Left kidney (tissue), 2 donors: ENCODE measurements around the gene KCNT2. TPM values are rescaled to one million over a fixed set of nuclear protein-coding genes. Genes with fewer than 3 reads are reported as not detected.
A peak's percentile ranks its signal among the peaks of the same experiment; 100 is the strongest.
"Not testable (repeated sequence)": the region's sequence is repeated elsewhere in the genome, so short reads cannot be mapped to it uniquely, and the experiment has no call there.

Source experiments
- DNase-seq: peaks from one replicate; pipeline ENCODE4 v3.0.0-alpha.2; 2013
- polyA plus RNA-seq: library from polyadenylated mRNA; unstranded; fragments of 120-200 nt; gene quantifications from one replicate; pipeline ENCODE4 v1.2.1, GENCODE V29; 2013; ENCODE audit not compliant: insufficient read length

KCNT2 gene
- polyA plus RNA-seq, 1 donor, result 12.5 TPM

- DNase-seq, result no peak
Observed at GRCh38 chr1:196317535-196318522, 290.4 kb downstream of the KCNT2 start.

GRCh38 chr1:196312739-196313138 lies 295.5 kb downstream of the KCNT2 start:
- DNase-seq, result no peak

GRCh38 chr1:196309386-196309785 lies 298.9 kb downstream of the KCNT2 start:
- no peak for DNase-seq

DNA sequence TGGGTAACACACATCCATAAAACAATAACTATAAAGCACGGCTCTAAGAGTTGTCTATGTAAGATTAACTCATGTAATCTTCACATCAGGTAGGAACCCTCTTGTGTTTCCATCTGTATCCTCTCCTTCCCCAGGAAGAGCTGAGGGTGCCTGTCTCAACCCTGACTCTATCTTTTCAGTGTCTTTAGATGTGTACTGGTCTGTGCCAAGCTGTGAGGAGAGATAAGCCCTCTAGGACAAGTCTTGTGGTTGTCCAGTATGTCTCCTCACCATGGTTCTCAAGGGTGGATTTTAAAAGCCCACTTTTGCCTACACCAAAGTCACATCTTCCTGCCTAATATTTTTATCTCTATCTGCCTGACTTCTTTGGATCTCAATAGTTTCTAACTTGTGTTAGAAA lies 300.1 kb downstream of the KCNT2 start:
- DNase-seq, result no peak

GRCh38 chr1:196306421-196306820 lies 301.8 kb downstream of the KCNT2 start:
- no peak for DNase-seq

- no peak for DNase-seq
Observed at GRCh38 chr1:196305216-196305615, 303.0 kb downstream of the KCNT2 start.

- DNase-seq, result no peak
Observed at GRCh38 chr1:196302981-196303380, 305.3 kb downstream of the KCNT2 start.

DNA sequence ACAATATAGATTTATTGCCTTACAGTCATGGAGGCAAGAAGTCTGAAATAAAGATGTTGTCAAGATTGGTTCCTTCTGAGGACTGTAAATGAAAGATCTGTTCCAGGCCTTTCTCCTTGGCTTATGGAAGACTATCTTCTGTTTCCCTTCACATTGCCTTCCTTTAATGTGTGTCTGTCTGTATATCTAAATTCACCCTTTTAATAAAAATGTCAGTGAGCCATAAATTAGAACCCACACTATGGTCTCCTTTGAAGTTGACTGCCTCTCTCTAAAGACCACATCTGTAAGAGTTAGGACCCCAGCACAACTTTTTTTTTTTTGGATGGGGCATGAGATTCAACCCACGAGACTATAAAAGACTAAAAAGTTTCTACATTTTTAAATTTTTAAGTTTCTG lies 305.8 kb downstream of the KCNT2 start:
- DNase-seq, result no peak

DNA sequence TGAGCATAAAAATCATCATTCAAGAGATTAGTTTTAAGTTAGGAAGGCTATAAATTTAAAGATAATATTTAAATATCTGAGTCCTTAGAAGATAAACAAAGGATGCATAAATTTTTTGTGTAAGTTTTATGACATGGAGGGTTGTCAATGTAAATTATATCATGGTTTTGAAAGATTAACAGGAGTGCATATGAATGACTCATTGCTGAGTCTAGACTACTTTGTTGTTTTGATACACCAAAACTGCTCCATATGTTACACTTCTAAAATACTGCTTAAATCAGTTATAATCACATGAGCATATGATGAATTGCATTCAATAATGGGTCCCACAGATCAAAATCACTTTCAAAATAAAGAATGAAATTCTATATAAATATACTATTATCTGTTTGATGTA lies 312.5 kb downstream of the KCNT2 start:
- DNase-seq, result no peak

GRCh38 chr1:196278816-196279215 lies 329.4 kb downstream of the KCNT2 start:
- no peak for DNase-seq

DNA sequence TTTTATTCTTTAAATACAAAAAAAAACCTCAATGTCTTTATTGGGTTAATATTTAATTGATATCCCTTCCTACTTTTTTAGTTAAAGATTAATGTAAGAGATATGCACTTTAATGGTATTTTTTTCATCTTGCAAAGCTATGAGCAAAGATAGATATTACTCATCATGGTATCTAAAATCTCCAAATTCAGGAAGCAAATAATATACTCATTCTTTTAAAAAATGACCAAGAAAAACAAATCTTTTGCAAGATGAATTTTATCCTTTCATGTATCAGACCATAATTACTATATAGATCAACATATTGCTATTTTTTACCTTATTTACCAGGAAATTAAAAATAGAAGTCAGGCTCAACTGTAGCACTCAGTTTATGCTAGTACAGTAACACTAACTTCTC lies 330.4 kb downstream of the KCNT2 start:
- DNase-seq, result no peak

DNA sequence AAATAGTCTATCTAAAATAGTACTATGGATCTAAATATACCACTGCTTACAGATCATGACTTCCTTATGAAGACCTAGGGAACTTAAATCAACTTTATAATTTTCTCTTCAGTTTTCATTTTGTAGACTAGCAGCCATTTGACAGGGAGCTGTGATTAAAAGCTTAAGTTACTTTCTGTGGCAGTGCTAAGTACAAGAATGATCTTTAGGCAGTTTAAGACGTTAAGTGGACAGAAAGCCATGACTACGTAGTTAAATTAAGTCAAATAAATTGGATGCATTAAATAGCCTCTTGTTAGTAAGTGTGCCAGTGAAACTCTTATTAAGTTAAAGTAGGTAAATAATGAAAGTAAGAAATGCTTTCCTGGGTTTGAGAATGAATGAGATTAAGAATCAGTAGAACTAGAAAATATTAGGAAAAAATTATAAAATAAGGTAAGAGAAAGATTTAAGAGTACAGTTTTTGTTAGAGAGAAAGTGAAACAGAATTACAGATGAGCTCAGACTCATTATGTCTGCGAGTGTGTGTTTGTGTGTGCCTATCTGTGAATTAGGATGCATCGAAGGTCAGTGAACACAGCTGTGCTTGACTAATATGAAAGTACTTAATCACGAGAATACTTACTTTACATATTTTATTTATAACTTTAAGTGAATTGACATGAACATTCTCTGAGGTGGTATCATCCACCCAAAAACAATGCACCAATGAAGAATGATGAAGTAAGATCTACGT lies 336.9 kb downstream of the KCNT2 start:
- no peak for DNase-seq

DNA sequence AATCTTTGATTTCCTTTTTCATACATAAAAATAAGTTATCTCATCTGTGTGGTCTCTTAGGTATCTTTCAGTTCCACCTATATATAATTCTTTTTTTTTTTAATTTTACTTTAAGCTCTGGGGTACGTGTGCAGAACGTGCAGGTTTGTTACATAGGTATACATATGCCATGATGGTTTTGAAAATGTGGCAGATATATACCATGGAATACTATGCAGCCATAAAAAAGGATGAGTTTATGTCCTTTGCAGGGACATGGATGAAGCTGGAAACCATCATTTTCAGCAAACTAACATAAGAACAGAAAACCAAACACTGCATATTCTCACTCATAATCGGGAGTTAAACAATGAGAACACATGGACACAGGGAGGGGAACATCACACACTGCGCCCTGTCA lies 345.2 kb downstream of the KCNT2 start:
- DNase-seq, result not testable (repeated sequence)

DNA sequence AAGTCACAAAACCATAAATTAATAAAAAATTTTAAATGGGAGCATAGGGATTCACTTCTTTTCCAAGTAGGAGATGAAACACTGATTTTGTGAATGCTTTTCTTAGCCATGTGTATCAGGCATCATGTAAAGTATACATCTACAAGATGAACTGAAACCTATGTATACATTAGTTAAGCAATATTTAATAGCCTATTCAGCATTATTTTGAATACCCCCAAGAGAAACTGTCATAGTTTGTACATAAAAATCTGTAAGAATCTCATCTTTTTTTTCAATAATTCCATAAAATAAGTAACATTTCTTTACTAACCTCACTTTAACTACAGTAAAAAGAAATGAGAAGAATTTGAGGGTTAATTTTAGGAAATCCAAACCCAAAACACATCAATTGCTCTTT lies 348.0 kb downstream of the KCNT2 start:
- DNase-seq, result no peak

DNA sequence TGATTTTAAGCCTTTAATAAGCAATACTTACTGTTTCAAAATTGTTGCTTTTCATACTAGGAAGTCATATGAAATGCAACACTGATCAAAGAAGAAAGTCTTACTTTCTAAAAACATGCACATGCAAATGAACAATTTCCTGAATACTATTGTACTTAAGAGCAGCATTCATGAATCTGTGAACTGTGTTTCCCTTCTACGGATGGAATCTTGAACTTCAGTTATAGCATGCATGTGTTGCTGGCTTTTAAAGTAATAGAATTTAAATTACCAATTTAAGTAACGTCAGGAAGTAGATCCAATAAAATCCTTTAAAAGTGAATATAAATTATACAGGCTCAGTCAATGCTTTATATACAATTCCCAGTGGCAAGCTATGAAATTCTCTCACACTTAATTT lies 348.9 kb downstream of the KCNT2 start:
- DNase-seq, result no peak

DNA sequence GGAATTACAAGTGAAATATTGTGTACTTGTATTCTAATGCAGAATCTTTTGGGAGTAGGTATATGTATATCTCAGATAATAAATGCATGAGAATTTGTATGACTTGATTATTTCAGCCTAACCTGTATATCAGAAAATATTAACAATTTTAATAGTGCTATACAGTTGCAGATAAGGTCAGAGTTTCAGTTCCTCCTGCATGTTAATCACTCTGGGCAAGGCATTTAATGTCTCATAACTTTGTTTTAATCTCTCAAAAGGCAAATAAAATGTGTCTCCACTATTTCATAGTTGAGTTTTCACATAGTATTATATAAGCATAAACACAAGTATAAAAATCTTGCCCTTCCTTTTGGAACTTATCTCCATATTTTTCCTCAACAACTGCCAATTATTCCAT lies 352.5 kb downstream of the KCNT2 start:
- DNase-seq, result no peak

- no peak for DNase-seq
Observed at GRCh38 chr1:196229546-196229945, 378.7 kb downstream of the KCNT2 start.

- no peak for DNase-seq
Observed at GRCh38 chr1:196214866-196215265, 393.4 kb downstream of the KCNT2 start.

DNA sequence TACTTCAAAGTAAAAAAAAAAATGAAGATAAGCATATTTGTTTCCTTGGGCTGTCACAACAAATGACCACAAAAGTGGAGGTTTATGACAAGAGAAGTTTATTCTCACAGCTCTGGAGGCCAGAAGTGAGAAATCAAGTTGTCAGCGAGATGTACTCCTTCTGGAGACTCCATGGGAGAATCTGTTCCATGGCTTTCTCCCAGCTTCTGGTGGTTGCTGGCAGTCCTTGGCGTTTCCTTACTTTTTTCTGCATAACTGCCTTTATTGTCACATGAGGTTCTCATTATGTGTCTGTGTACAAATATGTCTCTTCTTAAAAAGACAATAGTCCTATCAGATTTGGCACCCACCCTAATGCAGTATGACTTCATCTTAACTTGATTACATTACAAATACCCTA lies 398.3 kb downstream of the KCNT2 start:
- DNase-seq, result peak; percentile 31

DNA sequence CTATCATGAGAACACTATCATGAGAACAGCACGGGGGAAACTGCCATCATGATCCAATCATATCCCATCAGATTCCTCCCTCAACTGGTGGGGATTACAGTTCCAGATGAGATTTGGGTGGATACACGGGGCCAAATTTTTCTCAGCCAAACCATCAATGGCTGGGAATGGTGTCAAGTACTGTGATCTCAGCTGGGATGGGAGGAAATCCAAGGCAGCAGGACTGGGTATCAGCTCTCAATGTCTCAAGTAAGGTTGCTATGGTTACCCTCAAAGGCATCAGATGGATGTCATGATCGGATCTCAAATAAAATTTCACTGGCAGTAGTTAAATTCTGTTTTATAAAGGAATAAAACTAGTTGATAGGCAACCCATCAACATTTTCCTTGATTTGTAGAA lies 399.0 kb downstream of the KCNT2 start:
- no peak for DNase-seq

DNA sequence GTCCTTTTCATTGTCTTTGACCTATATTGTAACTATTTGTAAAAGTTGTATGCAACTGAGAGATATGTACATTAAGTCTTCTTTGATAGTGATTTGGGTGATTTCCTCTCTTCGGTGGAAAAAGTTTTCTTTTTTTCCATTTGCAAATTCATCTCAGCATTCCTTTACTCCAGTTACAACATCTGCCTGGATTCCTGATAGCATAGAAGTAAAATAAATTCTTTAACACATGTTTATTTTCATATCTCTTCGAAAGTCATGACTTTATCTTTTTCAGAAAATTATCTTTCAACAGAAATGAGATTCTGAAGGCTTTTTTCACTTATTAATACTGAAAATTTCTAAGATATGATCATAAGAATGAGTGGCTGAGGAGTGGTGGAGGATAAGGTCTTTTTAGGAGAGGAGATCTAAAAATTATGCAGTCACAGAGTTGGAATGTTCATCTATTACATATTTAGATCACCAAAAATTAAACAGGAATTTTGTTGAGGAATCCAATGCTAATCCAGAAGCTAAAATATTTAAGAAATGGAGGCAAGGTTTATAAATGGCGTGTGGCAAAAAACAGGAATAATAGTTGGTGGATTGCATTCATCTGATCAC lies 400.5 kb downstream of the KCNT2 start:
- no peak for DNase-seq

- no peak for DNase-seq
Observed at GRCh38 chr1:196205882-196206281, 402.4 kb downstream of the KCNT2 start.

- no peak for DNase-seq
Observed at GRCh38 chr1:196196486-196196885, 411.8 kb downstream of the KCNT2 start.
